ENCODE data around the gene KY. TPM values are rescaled to one million over a fixed set of nuclear protein-coding genes. Genes with fewer than 3 reads are reported as not detected.
A peak's percentile ranks its signal among the peaks of the same experiment; 100 is the strongest.

Gene KY
- total and polyA plus RNA-seq, 2 of the 8 experiments (the other 6 are each of a cell fraction or from before 2014, with no cell fraction given) = not detected

- Histone ChIP-seq H2AFZ (ENCODE audit: low read length) (no peak overlapping the region), H2BK12ac (ENCODE audit: low read depth, low read length) (no peak overlapping the region), H3K4me3 (ENCODE audit: extremely low read depth in 1 of 4, insufficient read depth in 2 of 4, low read depth in 3 of 4, low read length in 4 of 4) (no peak overlapping the region), H3K56ac (replicated peaks; ENCODE audit: insufficient read length, low read depth, low read length) (no peak overlapping the region), H3K9me3 (ENCODE audit: insufficient read depth in 2 of 2, low read depth in 1 of 2, low read length in 1 of 2) (no peaks in the 10 kb centered on the region), H3K18ac (ENCODE audit: extremely low read depth, low read length) (no peak overlapping the region), H2BK120ac (replicated peaks; ENCODE audit: low read depth, low read length) (no peak overlapping the region), H2BK15ac (ENCODE audit: low read length) (no peak overlapping the region), H3K14ac (ENCODE audit: insufficient read length) (no peak overlapping the region), H3K4ac (replicated peaks; ENCODE audit: insufficient read length, low read depth, low read length) (no peak overlapping the region), H3K9ac (replicated peaks in 1 of 4; ENCODE audit: extremely low read depth in 1 of 4, low read depth in 3 of 4, low read length in 3 of 4) (no peak overlapping the region), H3K79me2 (ENCODE audit: control insufficient read depth in 1 of 2, insufficient read depth in 2 of 2, low read length in 2 of 2) (no peaks in the 10 kb centered on the region), H4K8ac (ENCODE audit: extremely low read depth, insufficient read depth, low read length) (peak overlapping the region; percentile 53; the same call in 1 of the 2 replicates), H2BK5ac (ENCODE audit: low read depth, low read length) (no peak overlapping the region), H4K91ac (replicated peaks; ENCODE audit: insufficient read length, low read length) (no peak overlapping the region), H3K4me1 (replicated peaks in 1 of 4; ENCODE audit: control insufficient read depth in 3 of 4, insufficient read depth in 4 of 4, low read length in 3 of 4) (peaks cover 0 to 3% (median 0%) of the 10 kb centered on the region in 4 experiments; a peak in 1 of 7 replicates), H3K27ac (ENCODE audit: low read depth, low read length) (no peak overlapping the region), H3K36me3 (ENCODE audit: control insufficient read depth in 2 of 4, insufficient read depth in 4 of 4, low read length in 3 of 4) (no peaks in the 10 kb centered on the region), H3K27me3 (replicated peaks in 1 of 4; ENCODE audit: control insufficient read depth in 3 of 4, extremely low read depth in 1 of 4, insufficient read depth in 3 of 4, low read length in 3 of 4) (no peaks in the 10 kb centered on the region), H3K79me1 (ENCODE audit: low read depth, low read length) (no peaks in the 10 kb centered on the region), H2BK20ac (ENCODE audit: low read length) (no peak overlapping the region), H3K4me2 (ENCODE audit: insufficient read depth in 1 of 2, low read depth in 2 of 2, low read length in 2 of 2) (no peak overlapping the region), H3K23me2 (ENCODE audit: low read depth, low read length) (no peaks in the 10 kb centered on the region), H4K5ac (ENCODE audit: insufficient read length, low read depth, low read length) (no peak overlapping the region), H2AK5ac (ENCODE audit: low read depth, low read length) (no peak overlapping the region), H4K20me1 (replicated peaks in 1 of 2; ENCODE audit: control insufficient read depth in 1 of 2, insufficient read depth in 2 of 2, low read length in 2 of 2) (no peaks in the 10 kb centered on the region), H3K23ac (ENCODE audit: insufficient read length) (no peak overlapping the region)
- peak in 1 of 2 experiments; percentile 17 for DNase-seq (ENCODE audit: low read depth in 1 of 2, low spot score in 2 of 2)
- FAIRE-seq = no peak
- CTCF ChIA-PET (ENCODE audit: partially characterized antibody) = interaction anchor here (0.7 to 4.3 kb wide), 7 partner anchors 8 to 135 kb away, joined by 3 to 25 read pairs (median 5); no protein-coding TSS in a partner anchor
- 83% methylated on average over 5 of the region's 5 CpGs; no CpG with 5 or more reads in 1 of the 2 experiments for WGBS, 2 experiments (ENCODE audit: extremely low coverage in 1 of 2, insufficient coverage in 1 of 2, insufficient read length in 1 of 2, insufficient replicate concordance in 2 of 2, low coverage in 1 of 2, low lambda C conversion rate in 2 of 2, missing lambda C conversion rate in 1 of 2)
- POLR2A ChIA-PET (ENCODE audit: partially characterized antibody) = no interaction called here
- no peak for TF ChIP-seq CBX8 (IDR thresholded peaks at IDR 0.05; ENCODE audit: borderline replicate concordance, low read depth, low read length)
- no peak for TF ChIP-seq CTCF (IDR thresholded peaks at IDR 0.05; ENCODE audit: control extremely low read depth in 1 of 3, insufficient read depth in 1 of 3, low read depth in 1 of 3, low read length in 3 of 3)
- no peak for TF ChIP-seq POU5F1 (IDR thresholded peaks at IDR 0.05; ENCODE audit: low read depth, low read length)
- no peak for TF ChIP-seq CHD2 (IDR thresholded peaks at IDR 0.05; ENCODE audit: low read length)
- no peak for TF ChIP-seq SUZ12 (IDR thresholded peaks at IDR 0.05; ENCODE audit: low read length)
- TF ChIP-seq POLR2A (IDR thresholded peaks at IDR 0.05; ENCODE audit: control extremely low read depth in 1 of 2, low read depth in 2 of 2, low read length in 2 of 2) = no peak
- TF ChIP-seq SIN3A (conservative IDR thresholded peaks at IDR 0.05 in 1 of 2, IDR thresholded peaks at IDR 0.05 in 1 of 2; ENCODE audit: low read depth in 1 of 2, low read length in 2 of 2) = no peak
- TF ChIP-seq SP1 (IDR thresholded peaks at IDR 0.05; ENCODE audit: low read depth, low read length) = no peak
- no peak for TF ChIP-seq BRCA1 (IDR thresholded peaks at IDR 0.05; ENCODE audit: low read depth, low read length)
- TF ChIP-seq RFX5 (IDR thresholded peaks at IDR 0.05; ENCODE audit: borderline replicate concordance, low read depth, low read length) = no peak
- TF ChIP-seq SIX5 (IDR thresholded peaks at IDR 0.05; ENCODE audit: low read depth, low read length) = no peak
Observed at GRCh38 chr3:134620476-134621115, 30.2 kb downstream of the KY start.

Data from H1 (cell line).